Muscle of arm (tissue), 12 donors: ENCODE data around the gene SEBOX. TPM values are rescaled to one million over a fixed set of nuclear protein-coding genes. Genes with fewer than 3 reads are reported as not detected.

Experiments used
- DNase-seq: peaks from one replicate; pipeline ENCODE4 v3.0.0-alpha.2; 2013
- polyA plus RNA-seq, 12 donors: library from polyadenylated mRNA; unstranded; fragments of 120-200 nt; gene quantifications; one replicate each; pipeline ENCODE4 v1.2.1, GENCODE V29; 2013; ENCODE audit not compliant: insufficient read length in 12 of 12

The SEBOX gene
- polyA plus RNA-seq, 12 donors, result not detected

DNA sequence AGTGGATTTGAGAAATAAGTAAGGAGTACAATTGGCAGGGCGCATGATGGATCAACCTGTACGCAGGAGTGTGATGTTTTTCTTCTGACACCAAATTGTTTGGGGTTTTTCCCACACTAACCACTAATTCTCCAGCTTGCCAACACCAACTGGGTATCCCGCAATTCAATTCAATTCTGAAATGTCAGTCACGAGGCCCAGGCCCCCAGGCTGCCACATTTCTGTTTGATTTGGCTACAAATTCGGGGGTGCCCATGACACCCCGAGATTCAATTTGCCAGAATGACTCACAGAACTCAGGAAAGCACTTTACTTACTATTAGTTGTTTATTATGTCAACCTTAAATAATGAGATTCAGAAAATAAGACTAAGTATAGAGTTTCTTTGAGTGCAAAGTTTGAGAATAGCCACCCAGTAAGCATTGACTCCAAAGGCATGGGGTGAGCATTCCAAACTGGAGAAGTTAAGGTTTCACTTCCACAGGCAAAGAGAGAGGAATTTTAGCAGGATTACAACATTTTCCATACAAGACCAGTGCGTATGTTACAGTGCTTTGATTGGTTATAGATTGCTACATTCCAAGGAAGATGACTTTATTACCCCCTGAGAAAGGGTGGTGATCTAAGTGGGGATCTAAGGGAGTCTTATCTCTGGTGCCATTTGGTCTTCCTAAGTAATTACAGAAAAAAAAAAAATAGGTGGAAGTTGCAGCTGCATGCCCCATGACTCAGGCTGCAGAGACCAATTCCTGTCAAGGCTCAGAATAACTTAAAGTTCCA lies 29.5 kb upstream of the SEBOX start:
- no peak for DNase-seq

DNA sequence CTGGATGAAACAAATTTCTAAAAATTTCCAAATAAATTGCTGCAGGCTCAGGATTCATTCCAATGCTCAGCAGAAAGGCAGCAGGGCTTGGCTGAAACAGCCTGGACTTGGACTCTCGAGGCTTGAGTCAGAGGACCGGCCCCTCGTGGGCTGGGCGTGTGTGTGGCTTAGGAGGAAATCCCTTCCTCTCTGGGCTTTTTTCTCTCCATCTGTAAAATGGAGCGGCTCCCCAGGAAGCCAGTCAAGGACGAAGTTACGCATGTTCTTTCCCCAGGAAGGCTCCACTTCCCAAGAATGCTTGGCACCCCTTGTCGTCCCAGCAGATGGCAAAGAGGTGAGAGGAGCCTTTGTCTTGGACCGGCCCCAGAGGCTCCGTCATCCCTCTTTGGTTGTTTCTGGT lies 27.5 kb upstream of the SEBOX start:
- no peak for DNase-seq

DNA sequence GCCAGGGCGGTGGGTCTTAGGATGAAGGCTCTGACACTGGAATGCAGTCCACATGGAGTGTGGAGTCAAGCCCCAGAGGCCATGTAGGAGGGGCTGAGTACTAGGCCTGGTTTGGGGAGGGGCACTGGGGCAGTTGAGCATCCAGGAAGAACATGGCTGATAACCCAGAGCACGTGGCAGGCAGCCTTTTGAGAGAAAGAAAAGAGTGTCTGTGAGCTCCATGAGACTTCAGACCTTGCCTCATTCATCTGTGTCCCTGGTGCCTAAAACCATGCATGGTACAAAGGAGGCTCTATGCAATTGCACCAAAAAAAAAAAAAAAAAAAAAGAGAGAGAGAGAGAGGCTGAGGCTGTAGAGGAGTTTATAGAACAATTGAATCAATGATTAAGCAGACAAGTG lies 26.4 kb upstream of the SEBOX start:
- no peak for DNase-seq

DNA sequence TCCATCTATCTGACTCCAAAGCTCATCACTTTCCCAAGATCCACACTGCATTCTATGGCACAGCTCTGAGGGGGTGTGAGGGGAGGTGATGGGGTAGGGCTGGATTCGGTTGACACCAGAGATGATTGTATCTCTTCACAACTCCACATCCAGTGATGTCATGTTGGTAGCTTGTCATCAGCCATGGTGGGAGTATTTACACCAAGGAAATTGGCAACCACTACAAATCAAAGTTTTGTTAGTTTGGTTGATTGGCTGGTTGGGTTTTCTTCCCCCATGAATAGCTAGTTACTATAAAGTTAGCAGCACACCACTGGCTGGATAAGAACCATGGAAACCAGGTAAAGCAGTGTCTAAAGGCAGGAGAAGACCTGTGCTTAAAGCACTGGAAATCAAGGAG lies 26.0 kb upstream of the SEBOX start:
- DNase-seq, result no peak

DNA sequence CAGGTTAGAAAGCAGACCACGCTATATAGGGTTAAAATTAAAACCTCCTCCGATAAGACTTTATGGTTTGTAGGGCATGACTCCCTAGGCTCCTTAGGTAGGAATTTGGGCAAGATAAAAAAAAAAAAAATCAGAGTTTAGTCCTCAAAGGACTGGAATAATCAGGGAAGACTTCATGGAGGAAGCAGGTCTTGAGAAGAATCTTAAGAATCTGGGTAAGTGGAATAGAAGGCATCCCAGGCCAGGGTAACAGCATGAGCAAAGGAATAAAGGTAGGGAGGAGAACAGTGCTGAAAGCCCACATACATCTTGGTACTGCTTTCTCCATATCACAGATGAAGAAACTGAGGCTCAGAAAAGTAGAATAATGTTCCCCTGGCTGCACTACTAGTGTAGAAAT lies 25.6 kb upstream of the SEBOX start:
- DNase-seq, result no peak

DNA sequence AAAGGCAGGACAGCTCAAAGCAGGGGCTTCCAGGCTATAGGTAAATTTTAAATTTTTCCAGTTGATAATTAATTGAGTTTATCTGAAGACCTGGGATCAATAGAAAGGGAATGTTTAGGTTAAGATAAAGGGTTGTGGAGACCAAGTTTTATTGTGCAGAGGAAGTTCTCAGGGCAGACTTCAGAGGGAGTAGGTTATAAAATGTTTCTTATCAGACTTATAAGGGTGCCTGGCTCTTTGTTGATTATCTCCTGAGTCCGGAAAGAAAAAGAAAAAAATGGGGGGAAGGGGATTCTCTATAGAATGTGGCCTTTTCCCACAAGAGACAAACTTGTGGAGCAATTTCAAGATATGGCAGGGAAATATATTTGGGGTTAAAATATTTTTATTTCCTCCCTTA lies 25.1 kb upstream of the SEBOX start:
- DNase-seq, result no peak

DNA sequence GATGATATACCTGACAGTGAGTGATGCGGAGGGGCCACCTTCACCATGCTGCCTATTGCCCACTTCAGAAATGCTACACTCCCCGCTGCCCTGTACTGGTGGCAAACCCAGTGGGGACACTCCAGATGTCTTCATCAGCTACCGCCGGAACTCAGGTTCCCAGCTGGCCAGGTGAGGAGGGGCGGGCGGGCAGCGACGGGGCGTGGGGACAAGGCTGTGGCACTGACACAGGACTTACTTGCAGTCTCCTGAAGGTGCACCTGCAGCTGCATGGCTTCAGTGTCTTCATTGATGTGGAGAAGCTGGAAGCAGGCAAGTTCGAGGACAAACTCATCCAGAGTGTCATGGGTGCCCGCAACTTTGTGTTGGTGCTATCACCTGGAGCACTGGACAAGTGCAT lies 23.1 kb upstream of the SEBOX start:
- DNase-seq, result no peak

DNA sequence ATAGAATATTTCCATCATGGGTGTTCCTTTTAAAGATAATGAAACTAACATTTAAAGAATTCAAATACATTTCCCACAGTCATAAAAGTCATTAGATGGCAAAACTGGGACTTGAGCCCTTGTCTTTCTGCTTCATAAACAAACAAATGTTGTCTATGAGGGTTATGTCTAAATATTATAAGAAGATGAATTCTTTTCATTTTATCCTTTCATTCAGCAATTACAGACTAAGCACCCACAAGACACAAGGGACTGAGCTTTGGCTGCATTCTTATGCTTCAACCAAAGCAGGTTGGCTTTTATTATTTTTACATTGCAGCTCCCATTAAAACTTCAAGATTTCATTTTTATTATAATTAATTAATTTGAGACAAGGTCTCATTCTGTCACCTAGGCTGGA lies 21.4 kb upstream of the SEBOX start:
- no peak for DNase-seq

DNA sequence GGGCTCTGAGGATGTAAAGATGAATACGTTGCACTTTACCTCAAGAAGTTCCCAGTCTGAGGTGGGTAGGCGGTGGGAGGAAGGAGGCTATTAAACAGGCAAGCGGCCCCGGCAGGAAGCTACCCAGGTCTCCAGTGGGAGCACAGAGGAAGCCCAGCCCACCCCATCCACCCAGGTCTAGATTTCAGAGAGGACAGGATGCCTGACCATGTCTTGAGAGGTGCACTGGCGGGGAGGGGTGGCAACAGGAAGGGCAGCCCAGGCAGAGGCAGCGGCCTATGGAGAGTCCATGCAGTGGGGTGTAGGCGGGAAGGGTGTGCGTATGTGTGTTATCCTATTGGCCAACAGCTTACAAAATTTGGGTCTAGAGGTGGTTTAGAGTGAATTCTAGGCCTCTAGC lies 20.4 kb upstream of the SEBOX start:
- DNase-seq, result no peak

DNA sequence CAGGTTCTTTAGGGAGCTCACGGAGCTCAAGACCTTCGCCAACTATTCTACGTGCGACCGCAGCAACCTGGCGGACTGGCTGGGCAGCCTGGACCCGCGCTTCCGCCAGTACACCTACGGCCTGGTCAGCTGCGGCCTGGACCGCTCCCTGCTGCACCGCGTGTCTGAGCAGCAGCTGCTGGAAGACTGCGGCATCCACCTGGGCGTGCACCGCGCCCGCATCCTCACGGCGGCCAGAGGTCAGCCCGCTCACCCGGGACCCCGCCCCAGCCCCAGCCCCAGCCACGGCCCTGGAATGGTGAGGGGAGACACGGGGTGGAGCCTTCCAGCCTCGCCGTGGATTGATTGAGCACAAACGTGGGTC lies 20.0 kb upstream of the SEBOX start:
- no peak for DNase-seq

DNA sequence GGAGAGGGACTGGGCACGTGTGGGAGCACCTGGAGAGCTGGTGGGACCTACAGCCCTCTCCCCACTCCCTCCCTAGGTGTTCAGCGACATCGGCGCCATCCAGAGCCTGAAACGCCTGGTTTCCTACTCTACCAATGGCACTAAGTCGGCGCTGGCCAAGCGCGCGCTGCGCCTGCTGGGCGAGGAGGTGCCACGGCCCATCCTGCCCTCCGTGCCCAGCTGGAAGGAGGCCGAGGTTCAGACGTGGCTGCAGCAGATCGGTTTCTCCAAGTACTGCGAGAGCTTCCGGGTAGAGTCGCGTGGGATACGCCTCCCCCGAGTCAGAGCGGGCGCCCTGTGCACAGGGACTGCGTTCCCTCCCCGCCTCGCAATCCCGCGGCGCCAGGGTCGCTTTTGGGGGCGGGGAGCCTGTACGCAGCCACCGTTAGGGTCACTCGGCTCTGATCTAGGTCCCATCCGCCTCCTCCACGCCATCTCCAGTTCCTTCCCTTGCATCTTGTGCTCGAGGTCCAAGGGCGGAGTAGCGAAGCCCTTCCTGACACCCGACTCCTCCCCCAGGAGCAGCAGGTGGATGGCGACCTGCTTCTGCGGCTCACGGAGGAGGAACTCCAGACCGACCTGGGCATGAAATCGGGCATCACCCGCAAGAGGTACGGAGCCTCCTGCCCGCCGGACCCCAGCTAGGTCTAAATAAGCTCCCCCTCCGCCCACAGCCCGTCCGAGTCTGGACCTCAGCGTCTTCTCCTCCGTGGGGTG lies 19.5 kb upstream of the SEBOX start:
- no peak for DNase-seq

DNA sequence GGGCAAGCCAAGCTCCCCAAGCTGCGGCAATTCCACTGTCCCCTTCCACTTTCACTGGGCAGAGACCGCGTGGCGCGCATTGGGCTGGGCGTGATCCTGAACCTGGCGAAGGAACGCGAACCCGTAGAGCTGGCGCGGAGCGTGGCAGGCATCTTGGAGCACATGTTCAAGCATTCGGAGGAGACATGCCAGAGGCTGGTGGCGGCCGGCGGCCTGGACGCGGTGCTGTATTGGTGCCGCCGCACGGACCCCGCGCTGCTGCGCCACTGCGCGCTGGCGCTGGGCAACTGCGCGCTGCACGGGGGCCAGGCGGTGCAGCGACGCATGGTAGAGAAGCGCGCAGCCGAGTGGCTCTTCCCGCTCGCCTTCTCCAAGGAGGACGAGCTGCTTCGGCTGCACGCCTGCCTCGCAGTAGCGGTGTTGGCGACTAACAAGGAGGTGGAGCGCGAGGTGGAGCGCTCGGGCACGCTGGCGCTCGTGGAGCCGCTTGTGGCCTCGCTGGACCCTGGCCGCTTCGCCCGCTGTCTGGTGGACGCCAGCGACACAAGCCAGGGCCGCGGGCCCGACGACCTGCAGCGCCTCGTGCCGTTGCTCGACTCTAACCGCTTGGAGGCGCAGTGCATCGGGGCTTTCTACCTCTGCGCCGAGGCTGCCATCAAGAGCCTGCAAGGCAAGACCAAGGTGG lies 16.3 kb upstream of the SEBOX start:
- no peak for DNase-seq

DNA sequence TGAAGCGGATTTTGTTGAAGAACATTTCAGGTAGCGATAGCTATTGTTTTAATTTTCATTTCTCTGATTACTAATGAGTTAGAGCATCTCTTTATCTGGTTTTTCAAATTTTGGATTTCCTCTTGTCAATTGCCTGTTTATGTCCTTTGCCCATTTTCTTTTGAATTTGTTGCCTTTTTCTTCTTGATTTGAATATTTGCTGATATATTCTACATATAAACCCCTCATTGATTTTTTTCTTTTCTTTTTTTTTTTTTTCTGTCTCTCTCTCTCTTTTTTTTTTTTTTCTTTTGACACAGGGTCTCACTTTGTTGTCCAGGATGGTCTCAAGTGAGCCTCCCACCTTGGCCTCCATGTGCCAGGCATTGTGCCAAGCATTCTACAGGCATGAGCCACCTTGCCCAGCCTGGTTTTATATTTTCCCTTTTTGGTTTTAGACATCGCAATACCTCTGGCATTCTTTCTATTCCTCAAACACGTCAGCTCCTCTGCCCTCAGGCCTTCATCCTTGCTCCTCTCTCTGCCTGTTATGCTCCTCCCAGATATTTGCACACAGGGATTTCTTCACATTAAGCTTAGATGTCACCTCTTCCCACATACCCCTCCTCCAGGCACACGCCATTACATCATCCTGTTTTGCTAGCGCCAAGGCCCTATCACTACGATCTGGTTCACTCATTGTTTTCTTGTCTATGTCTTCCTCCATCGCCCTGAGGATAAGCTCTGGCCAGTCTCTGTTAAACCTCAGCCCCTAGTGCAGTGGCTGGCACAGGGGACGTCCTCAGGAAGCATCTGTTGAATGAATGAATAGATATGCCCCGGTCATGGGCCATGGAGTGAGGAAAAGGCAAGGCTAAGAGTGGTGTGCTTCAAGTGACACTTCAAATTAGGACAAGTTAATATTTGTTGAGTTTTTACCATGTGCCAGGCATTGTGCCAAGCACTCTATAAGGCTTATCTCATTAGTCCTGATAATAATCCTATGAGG lies 15.1 kb upstream of the SEBOX start:
- no peak for DNase-seq

DNA sequence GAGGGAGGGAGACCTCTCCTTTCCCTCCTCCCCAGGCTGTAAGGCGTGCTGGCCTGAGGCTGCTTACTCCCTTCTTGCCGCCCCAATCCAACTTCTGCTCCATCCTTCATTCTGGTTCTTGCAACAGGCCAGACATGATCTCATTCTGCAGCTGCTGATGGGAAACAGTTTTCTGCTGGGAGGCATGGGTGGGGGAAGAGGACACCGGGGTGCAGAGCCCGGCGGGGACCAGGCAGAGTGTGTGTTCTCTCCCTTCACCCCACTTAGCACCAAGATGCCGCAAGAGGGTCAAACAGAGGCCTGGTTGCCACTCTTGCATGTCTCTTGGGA lies 7.9 kb upstream of the SEBOX start:
- no peak for DNase-seq

DNA sequence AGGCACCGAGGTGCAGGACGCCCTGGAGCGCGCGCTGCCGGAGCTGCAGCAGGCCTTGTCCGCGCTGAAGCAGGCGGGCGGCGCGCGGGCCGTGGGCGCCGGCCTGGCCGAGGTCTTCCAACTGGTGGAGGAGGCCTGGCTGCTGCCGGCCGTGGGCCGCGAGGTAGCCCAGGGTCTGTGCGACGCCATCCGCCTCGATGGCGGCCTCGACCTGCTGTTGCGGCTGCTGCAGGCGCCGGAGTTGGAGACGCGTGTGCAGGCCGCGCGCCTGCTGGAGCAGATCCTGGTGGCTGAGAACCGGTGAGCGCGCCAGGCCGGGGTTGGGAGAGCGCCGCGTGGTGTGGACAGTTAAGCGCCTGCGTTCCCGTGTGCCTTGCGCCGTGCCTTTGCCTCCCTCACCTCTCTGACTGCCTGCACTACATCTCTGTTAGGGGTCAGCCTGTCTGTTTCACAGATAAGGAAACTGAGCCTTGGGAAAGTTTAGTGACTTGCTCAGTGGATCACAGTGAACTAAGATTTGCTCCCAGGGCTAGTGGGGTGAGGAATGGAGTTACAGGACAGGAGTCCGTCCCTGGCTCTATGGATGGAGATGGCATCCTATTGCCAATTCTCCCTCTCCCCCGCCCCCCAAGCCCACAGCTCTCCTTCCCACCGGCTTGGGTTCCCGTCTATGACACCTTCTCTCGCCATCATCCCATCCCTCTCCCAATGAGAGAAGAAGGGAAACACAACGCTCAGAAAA lies 7.4 kb upstream of the SEBOX start:
- DNase-seq, result no peak

DNA sequence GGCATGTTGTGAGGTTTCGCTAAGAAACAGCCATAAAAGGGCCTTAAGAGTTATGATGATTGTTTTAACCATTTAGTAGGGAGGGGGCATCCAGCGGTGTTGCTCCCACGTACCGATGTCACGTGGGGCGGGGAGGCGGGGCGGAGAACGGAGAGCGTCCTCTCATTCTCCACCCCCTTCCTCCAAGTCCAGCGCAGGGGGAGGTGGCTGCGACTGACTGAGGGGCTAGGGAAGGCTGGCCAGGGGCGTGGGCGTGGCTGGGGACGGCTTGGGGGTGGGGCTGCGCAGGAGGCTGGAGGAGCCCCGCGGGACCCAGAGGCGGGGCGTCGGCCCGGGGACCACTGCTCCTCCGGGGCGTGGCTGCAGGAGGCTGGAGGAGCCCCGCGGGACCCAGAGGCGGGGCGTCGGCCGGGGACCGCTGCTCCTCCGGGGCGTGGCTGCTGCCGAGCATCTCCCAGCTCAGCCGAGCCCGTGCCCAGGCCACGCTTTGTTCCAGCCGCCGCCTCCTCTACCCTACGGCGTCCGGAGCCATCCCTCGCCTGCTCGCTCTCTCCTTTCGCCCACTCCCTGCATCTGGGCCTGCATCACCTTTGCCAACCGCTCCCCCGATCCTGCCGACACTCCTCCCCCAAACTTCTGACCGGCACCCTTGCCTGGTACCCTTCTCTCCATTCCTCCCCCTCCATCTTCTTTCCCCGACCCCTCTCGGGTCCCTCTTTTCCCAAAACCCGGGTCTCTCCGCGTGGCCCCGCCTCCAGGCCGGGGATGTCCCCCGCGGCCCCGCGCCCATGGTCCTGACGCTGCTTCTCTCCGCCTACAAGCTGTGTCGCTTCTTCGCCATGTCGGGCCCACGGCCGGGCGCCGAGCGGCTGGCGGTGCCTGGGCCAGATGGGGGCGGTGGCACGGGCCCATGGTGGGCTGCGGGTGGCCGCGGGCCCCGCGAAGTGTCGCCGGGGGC lies 6.5 kb upstream of the SEBOX start, which contains the start of gene SARM1:
Gene SARM1 (plus strand): TSS at position 450 of the 958 bp plus-strand sequence. CDS start 339 bp downstream, at position 789.
- DNase-seq, result peak; percentile 69

DNA sequence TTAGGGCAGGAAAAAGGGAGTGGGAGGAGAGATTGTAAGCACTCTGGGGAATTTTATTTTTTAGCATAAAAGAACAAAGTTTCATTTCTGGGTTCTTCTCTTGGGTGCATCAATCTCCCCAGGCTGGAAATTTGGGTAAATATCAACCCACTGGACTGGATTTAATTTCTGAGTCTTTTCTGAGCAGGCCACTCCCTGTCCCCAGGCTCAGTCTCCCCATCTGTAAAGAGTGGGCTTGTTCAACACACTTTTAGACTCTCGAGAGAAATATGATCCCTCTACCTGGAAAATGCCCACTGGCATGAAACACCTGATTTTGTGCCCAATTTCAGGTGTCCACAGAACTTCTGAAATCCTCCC lies 5.7 kb upstream of the SEBOX start:
- no peak for DNase-seq

DNA sequence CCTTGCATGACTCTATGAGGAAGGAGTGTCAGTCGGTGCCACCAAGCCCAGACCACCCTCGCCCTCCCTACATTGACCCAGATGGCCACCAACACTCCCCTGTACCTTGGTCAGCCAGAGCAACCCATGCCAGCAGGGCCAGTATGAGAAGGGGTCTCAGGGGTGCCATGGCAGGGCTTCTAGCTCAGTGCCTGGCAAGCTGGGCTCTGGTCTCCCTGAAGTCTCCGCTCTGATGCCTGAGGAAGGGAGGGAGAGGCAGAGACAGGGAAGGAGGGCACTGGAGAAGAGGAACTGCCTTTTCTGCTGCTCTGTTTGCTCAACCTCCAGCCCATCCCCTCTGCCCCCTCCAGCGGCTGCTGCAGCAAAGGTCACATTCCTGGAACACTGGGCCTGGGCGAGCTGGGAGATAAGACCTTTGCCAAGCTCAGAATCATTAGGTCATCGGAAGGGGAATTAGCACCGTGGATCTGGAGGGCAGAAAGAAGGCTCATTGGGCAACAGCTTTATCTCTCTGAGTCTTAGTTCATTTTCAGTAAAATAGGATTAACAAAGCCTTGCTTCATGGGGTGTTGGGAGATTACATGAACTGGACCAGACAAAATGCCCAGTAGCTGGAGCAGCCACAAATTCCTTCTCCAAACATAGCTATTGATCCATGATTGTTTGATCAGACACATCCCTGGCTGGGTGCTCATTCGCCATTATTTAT lies 5.2 kb upstream of the SEBOX start, which contains the start of gene VTN:
Gene VTN (minus strand): TSS at position 273 of the 709 bp plus-strand sequence. CDS start 104 bp downstream, at position 169.
- DNase-seq, result no peak

DNA sequence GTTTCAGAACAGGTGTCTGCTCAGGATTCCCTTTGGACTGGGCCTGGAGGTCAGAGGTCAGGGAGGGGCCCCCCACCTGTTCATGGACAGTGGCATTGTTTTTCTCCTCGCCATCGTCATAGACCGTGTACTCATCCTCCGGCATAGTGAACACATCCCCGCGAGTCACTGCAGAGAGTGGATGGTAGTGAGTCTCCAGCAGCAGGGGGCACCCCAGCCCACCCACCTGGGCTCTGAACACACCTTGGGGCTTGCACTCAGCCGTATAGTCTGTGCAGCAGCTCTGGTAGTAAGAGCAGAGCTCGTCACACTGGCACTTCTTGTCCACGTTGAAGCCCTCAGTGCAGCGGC lies 4.7 kb upstream of the SEBOX start:
- DNase-seq, result no peak
